ENCODE results near the gene NSUN7. TPM values are rescaled to one million over a fixed set of nuclear protein-coding genes. Genes with fewer than 3 reads are reported as not detected.

NSUN7 gene, protein sequence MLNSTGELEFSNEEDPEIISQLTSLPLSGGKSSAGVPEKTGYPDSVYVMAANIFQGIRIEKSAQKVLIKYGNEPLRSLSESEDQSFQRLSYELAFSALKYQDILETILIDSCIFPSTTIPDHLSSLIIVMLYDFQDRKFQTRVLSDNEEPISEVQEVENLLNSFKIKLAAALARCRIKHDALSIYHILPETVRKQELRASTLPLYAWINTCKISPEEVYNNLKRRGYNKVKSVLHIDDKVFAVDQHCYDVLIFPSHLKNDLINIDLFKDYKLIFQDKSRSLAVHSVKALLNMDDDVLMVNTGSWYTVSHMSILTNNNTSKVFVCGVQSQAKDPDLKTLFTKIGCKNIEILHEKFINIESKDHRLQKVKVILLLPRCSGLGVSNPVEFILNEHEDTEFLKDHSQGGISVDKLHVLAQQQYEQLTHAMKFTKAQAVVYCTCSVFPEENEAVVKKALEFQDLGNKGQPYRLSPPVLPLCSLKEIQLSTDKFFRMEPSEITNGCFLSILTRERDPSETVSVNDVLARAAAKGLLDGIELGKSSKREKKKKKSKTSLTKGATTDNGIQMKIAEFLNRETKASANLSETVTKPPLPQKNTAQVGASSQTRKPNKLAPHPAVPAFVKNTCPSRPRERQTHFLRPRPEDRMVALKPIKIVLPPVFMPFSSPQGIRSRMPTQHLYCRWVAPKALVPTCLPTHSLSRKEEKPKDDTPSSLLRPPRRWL
- 0.67 and 0.74 TPM in 2 replicates for total RNA-seq

DNA sequence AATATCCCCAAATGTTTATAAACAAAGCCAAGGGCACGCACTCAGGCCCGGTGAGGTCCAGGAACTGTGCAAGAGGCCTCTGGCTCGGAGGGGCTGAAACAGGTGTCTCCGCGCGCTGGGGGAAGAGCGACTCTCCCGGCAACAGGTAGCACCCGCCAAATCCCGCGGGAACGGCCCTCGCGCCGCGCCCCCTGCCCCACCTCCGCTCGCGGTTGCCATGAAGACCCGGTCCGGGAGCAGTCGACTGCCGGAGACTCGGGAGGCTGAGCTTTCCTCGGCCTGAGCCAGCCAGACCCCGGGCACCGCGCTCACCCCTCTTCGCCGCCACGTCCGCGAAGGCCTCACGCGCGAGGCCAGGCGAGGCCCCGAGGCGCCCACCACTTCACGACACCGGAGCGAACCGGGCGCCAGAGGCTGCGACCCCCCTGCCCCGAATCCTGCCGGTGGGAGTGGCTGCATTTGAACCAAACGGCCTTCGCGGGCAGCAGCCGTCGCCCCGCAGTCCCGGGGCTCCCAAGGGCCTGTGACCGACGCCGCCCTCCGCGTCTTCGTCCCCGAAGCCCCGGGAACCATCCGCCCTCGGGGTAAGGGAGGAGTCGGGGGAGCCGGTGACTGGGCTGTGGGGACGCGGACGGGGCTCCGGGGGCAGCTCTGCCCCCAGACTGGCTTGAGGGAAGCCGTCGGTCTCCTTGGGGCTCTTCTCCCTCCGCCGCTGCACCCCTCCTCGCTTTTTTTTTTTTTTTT is at the start of gene NSUN7:
Gene NSUN7, plus strand, starts transcription at position 239 of the 744 bp plus-strand sequence. CDS start 739 bp downstream, outside the sequence.

Other genes with a start within 250 kb of the NSUN7 start
- 0.30 and 0.50 TPM in 2 replicates for gene RBM47, start 120.1 kb upstream of the NSUN7 start, total RNA-seq

Data from bronchus fibroblast of lung (primary cell).